Upper lobe of right lung (tissue), 1 donor: ENCODE results near the gene QDPR. TPM values are rescaled to one million over a fixed set of nuclear protein-coding genes. Genes with fewer than 3 reads are reported as not detected.

Experiments used
- ATAC-seq: fragments of 200-7000 bp; cut with Tn5 transposase; one replicate; pipeline ENCODE4 v1.9.1; 2020; ENCODE audit warnings: mild to moderate bottlenecking, moderate library complexity
- DNase-seq: peaks from one replicate; pipeline ENCODE4 v3.0.0-alpha.2; 2020
- H3K27ac ChIP-seq: fragments of 200-600 bp; one replicate; pipeline ENCODE4 v1.8.0; 2022
- H3K27me3 ChIP-seq: fragments of 200-600 bp; one replicate; pipeline ENCODE4 v1.8.0; 2022; ENCODE audit warnings: mild to moderate bottlenecking
- H3K36me3 ChIP-seq: fragments of 200-600 bp; one replicate; pipeline ENCODE4 v1.8.0; 2022
- H3K4me1 ChIP-seq: fragments of 200-600 bp; one replicate; pipeline ENCODE4 v1.8.0; 2022
- H3K4me3 ChIP-seq: fragments of 200-600 bp; one replicate; pipeline ENCODE4 v1.8.0; 2022; ENCODE audit warnings: mild to moderate bottlenecking
- H3K9me3 ChIP-seq: fragments of 200-600 bp; one replicate; pipeline ENCODE4 v1.8.0; 2022
- CTCF ChIP-seq: fragments of 200-600 bp; IDR thresholded peaks from one replicate; pipeline ENCODE4 v1.8.0; 2022; ENCODE audit warnings: antibody characterized with exemption
- intact Hi-C: fragments of 100-400 bp; cut with DNase I; formaldehyde crosslinking; loops from one replicate; pipeline ENCODE4 v1.11.0; 2022
- total RNA-seq: library from RNA; stranded (reverse); fragmentation: NEBNext Ultra II Directional; extraction: Animal tissue kit (Norgen Biotek cat#: 25700); gene quantifications from one replicate; pipeline ENCODE4 v1.2.1, GENCODE V29; 2021
- donor health status: DM: no; HTN: yes; CAD: no; lungs with severe emphysema.

QDPR gene
- total RNA-seq, 1 donor from 2014 or later, result 38.2 TPM

- no peak for ATAC-seq
- intact Hi-C loops, result no loop called here
- no peak overlapping the region for H3K27ac ChIP-seq
- no peak for DNase-seq
- no peak for TF ChIP-seq CTCF
- H3K4me1 ChIP-seq, result no peaks in the 10 kb centered on the region
- H3K36me3 ChIP-seq, result no peaks in the 10 kb centered on the region
- H3K4me3 ChIP-seq, result no peak overlapping the region
- no peaks in the 10 kb centered on the region for H3K9me3 ChIP-seq
- no peaks in the 10 kb centered on the region for H3K27me3 ChIP-seq
These were observed 11.8 kb upstream of the QDPR start for GRCh38 chr4:17523662-17524061.

- ATAC-seq, result no peak
- H3K9me3 ChIP-seq, result no peaks in the 10 kb centered on the region
- H3K4me1 ChIP-seq, result no peaks in the 10 kb centered on the region
- no peak for DNase-seq
- no peaks in the 10 kb centered on the region for H3K27me3 ChIP-seq
- TF ChIP-seq CTCF, result no peak
- intact Hi-C loops, result no loop called here
- H3K4me3 ChIP-seq, result no peak overlapping the region
- no peak overlapping the region for H3K27ac ChIP-seq
- no peaks in the 10 kb centered on the region for H3K36me3 ChIP-seq
These were observed 9.7 kb upstream of the QDPR start for GRCh38 chr4:17521595-17521994.

DNA sequence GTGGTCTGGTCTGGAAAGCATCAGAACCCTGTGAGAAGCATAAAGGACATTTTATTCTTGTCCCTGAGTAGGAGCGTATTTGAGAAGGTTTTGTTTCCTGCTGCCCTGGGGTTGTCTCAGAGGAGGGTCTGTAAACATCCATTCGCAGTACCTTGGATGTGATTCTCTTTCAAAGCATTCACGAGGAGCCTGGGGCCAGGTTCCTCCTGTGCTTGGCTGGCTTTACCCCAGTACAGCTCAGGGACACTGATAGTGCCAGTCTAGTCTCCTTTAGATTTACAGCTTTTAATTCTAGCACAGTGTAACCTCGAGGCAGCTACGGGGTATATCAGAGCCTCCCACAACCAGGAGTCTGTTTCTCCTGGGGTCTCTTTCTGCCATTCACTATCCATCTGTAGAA, 5.8 kb upstream of the QDPR start:
- H3K9me3 ChIP-seq, result no peaks in the 10 kb centered on the region
- H3K27me3 ChIP-seq, result no peaks in the 10 kb centered on the region
- intact Hi-C loops, result no loop called here
- H3K4me1 ChIP-seq, result peaks cover 2% of the 10 kb centered on the region
- H3K4me3 ChIP-seq, result no peak overlapping the region
- no peak overlapping the region for H3K27ac ChIP-seq
- ATAC-seq (no peak), DNase-seq (no peak)
- no peak for TF ChIP-seq CTCF
- H3K36me3 ChIP-seq, result no peaks in the 10 kb centered on the region

DNA sequence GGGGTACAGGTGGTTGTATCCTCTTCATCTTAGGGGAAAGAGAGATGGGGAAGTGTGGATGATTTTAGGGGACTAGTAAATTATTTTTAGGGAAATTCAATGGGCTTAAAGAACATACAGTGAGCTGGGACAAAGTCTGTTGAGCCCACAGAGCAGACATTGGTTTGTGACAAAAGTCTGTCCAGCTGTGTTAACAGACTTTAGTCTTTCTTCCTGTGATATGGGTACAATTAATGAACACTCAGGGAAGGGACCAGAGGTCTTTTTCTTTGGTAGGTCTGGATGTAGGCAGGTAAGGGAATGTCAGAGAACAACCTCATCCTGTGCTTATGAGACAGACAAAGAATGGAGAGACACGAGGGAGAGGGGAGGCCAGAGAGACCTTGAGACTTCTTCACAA, 5.1 kb upstream of the QDPR start:
- Histone ChIP-seq H3K36me3 (no peaks in the 10 kb centered on the region), H3K27ac (no peak overlapping the region), H3K4me1 (peaks cover 6% of the 10 kb centered on the region), H3K27me3 (no peaks in the 10 kb centered on the region), H3K4me3 (no peak overlapping the region), H3K9me3 (no peaks in the 10 kb centered on the region)
- intact Hi-C loops, result no loop called here
- DNase-seq, result no peak
- no peak for TF ChIP-seq CTCF
- no peak for ATAC-seq

DNA sequence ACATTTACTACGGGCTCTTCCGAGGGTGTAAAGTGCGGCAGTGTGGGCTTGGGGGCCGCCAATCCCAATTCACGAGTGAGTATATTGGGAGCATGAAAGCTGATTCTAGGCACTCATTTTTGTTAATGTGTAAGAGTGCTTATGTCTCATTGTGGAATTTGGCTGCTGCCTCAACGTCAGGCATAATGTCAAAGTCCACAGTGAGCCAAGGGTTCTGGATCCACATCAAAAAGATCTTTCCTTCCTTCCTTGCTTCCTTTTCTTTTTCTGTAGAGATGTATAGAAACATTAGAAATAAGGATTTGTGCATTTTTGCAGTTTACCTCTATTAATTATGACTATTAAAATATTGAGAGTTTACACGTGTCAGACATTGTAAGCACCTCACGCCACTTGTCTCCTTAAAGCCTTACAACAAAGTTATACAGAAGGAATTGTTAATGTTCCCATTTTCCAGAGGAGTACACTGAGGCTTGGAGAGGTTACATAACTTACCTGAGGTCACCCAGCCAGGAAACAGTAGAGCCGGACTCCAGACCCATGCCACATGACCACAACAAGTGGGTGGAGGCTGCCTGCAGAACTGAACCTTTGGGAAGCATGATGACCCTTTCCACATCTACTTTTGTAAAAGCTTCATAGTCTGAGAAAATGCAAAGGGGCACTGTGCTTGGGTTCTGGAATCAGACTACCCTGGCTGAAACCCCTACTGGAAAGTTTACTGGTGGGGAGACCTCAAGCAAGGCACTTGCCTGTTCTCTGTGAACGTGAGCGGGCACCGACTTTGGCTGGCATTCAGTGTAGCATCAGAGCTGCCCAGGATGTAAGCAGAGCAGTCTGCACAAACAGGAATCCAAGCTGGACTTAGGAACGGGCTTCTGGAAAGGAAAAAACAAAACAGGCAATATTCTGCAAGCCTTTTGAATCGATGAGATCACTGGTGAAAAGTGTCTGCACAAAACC, 3.8 kb upstream of the QDPR start:
- Histone ChIP-seq H3K27me3 (no peaks in the 10 kb centered on the region), H3K36me3 (no peaks in the 10 kb centered on the region), H3K9me3 (no peaks in the 10 kb centered on the region), H3K27ac (no peak overlapping the region), H3K4me3 (no peak overlapping the region), H3K4me1 (peaks cover 10% of the 10 kb centered on the region)
- intact Hi-C loops, result no loop called here
- TF ChIP-seq CTCF, result no peak
- DNase-seq, result no peak
- ATAC-seq, result no peak
